Osteocyte (in vitro differentiated cells): ENCODE data around the gene SIT1. TPM values are rescaled to one million over a fixed set of nuclear protein-coding genes. Genes with fewer than 3 reads are reported as not detected.

Source experiments
- DNase-seq: peaks from one replicate; pipeline ENCODE4 v3.0.0; 2021; ENCODE audit warnings: mixed read lengths; ENCODE audit not compliant: unreplicated experiment; ENCODE audit errors: extremely low spot score
- H3K27ac Mint-ChIP-seq: one replicate; pipeline ENCODE4 v1.8.0; 2021; ENCODE audit warnings: mild to moderate bottlenecking, mixed read lengths; ENCODE audit not compliant: unreplicated experiment
- H3K27me3 Mint-ChIP-seq: one replicate; pipeline ENCODE4 v1.8.0; 2021; ENCODE audit warnings: mixed read lengths; ENCODE audit not compliant: unreplicated experiment
- H3K36me3 Mint-ChIP-seq: one replicate; pipeline ENCODE4 v1.8.0; 2021; ENCODE audit warnings: mixed read lengths; ENCODE audit not compliant: unreplicated experiment
- H3K4me1 Mint-ChIP-seq: one replicate; pipeline ENCODE4 v1.8.0; 2021; ENCODE audit warnings: mixed read lengths; ENCODE audit not compliant: unreplicated experiment
- H3K4me3 Mint-ChIP-seq: one replicate; pipeline ENCODE4 v1.8.0; 2021; ENCODE audit warnings: mild to moderate bottlenecking, moderate library complexity, mixed read lengths; ENCODE audit not compliant: unreplicated experiment
- H3K9me3 Mint-ChIP-seq: one replicate; pipeline ENCODE4 v1.8.0; 2021; ENCODE audit warnings: mixed read lengths; ENCODE audit not compliant: unreplicated experiment
- CTCF ChIP-seq: fragments of 200-600 bp; sonication (generic); IDR thresholded peaks from 2 replicates; pipeline ENCODE4 v1.5.0; 2021; ENCODE audit warnings: antibody characterized with exemption, mild to moderate bottlenecking, moderate library complexity
- total RNA-seq: library from RNA; stranded (reverse); gene quantifications from 2 replicates; pipeline ENCODE4 v1.2.1, GENCODE V29; 2021

SIT1 gene
- total RNA-seq, 1 donor from 2014 or later, result not detected

- no peak for TF ChIP-seq CTCF
- Mint-ChIP-seq H3K27ac (peak overlapping the region; percentile 84), H3K4me3 (peak overlapping the region; percentile 76), H3K9me3 (no peaks in the 10 kb centered on the region), H3K4me1 (peaks cover 52% of the 10 kb centered on the region), H3K27me3 (no peaks in the 10 kb centered on the region), H3K36me3 (peaks cover 7% of the 10 kb centered on the region)
- DNase-seq, result no peak
Measured at GRCh38 chr9:35690294-35690613, 39.5 kb upstream of the SIT1 start.

GRCh38 chr9:35689542-35690293 lies 39.0 kb upstream of the SIT1 start, which contains the start of gene TPM2:
TSS of gene TPM2 (minus strand) at chr9:35689925. CDS start at chr9:35689817, 108 bp downstream.
- DNase-seq, result peak; percentile 89
- no peaks in the 10 kb centered on the region for H3K27me3 Mint-ChIP-seq
- peak within 1 kb of the TSS; percentile 96 for H3K27ac Mint-ChIP-seq
- no peak for TF ChIP-seq CTCF
- no peaks in the 10 kb centered on the region for H3K9me3 Mint-ChIP-seq
- H3K4me3 Mint-ChIP-seq, result peak within 1 kb of the TSS; percentile 86
- H3K36me3 Mint-ChIP-seq, result peaks cover 8% of the 10 kb centered on the region
- peaks cover 54% of the 10 kb centered on the region for H3K4me1 Mint-ChIP-seq

GRCh38 chr9:35688558-35689541 lies 38.1 kb upstream of the SIT1 start:
- no peak for TF ChIP-seq CTCF
- peak overlapping the region; percentile 86 for H3K4me3 Mint-ChIP-seq
- no peaks in the 10 kb centered on the region for H3K27me3 Mint-ChIP-seq
- H3K4me1 Mint-ChIP-seq, result peaks cover 61% of the 10 kb centered on the region
- peak overlapping the region; percentile 96 for H3K27ac Mint-ChIP-seq
- DNase-seq, result no peak
- no peaks in the 10 kb centered on the region for H3K9me3 Mint-ChIP-seq
- H3K36me3 Mint-ChIP-seq, result peaks cover 13% of the 10 kb centered on the region

- Mint-ChIP-seq H3K4me1 (peaks cover 68% of the 10 kb centered on the region), H3K9me3 (no peaks in the 10 kb centered on the region), H3K27me3 (no peaks in the 10 kb centered on the region), H3K36me3 (peaks cover 19% of the 10 kb centered on the region), H3K4me3 (peak overlapping the region; percentile 86), H3K27ac (peak overlapping the region; percentile 96)
- no peak for DNase-seq
- no peak for TF ChIP-seq CTCF
Measured at GRCh38 chr9:35687972-35688557, 37.3 kb upstream of the SIT1 start.
